Measurements from ENCODE around the gene ZNF445. TPM values are rescaled to one million over a fixed set of nuclear protein-coding genes. Genes with fewer than 3 reads are reported as not detected.

Gene ZNF445
- total RNA-seq, 1 experiment from 2014 or later, result 19.0 TPM

- no TSS peak for BruUV-seq (replicated peaks)
- Histone ChIP-seq H3K36me3 (ENCODE audit: control insufficient read depth, insufficient read depth, low read length) (no peaks in the 10 kb centered on the region), H3K27me3 (replicated peaks; ENCODE audit: control insufficient read depth, insufficient read depth, low read length) (no peaks in the 10 kb centered on the region), H3K9me3 (no peaks in the 10 kb centered on the region), H3K4me3 (ENCODE audit: low read depth, low read length) (no peak overlapping the region), H3K4me1 (no peaks in the 10 kb centered on the region)
- no peak overlapping the region for H3K4me3 Mint-ChIP-seq (ENCODE audit: unreplicated experiment)
- no peak for DNase-seq
- H3K4me1 Mint-ChIP-seq (ENCODE audit: low read depth, unreplicated experiment), result no peaks in the 10 kb centered on the region
- ChIA-PET CTCF (no interaction called here), POLR2A (no interaction called here)
- intact Hi-C loops (cut with micrococcal nuclease; ENCODE audit: unreplicated experiment), result no loop called here
- H3K36me3 Mint-ChIP-seq (ENCODE audit: insufficient read depth, unreplicated experiment), result no peaks in the 10 kb centered on the region
- no peak overlapping the region for H3K27ac Mint-ChIP-seq (ENCODE audit: unreplicated experiment)
- H3K9me3 Mint-ChIP-seq (ENCODE audit: unreplicated experiment), result no peaks in the 10 kb centered on the region
- no peaks in the 10 kb centered on the region for H3K27me3 Mint-ChIP-seq (ENCODE audit: insufficient read depth, unreplicated experiment)
- TF ChIP-seq CTCF (IDR thresholded peaks at IDR 0.05; ENCODE audit: insufficient read depth in 1 of 2, low read depth in 1 of 2, low read length in 1 of 2, severe bottlenecking in 1 of 2, unreplicated experiment in 1 of 2), result no peak
These were observed 49.8 kb downstream of the ZNF445 start for GRCh38 chr3:44427683-44428082.

- DNase-seq, result no peak
- H3K9me3 Mint-ChIP-seq (ENCODE audit: unreplicated experiment), result no peaks in the 10 kb centered on the region
- Histone ChIP-seq H3K4me3 (ENCODE audit: low read depth, low read length) (no peak overlapping the region), H3K36me3 (ENCODE audit: control insufficient read depth, insufficient read depth, low read length) (no peaks in the 10 kb centered on the region), H3K9me3 (no peaks in the 10 kb centered on the region), H3K4me1 (no peaks in the 10 kb centered on the region), H3K27me3 (replicated peaks; ENCODE audit: control insufficient read depth, insufficient read depth, low read length) (no peaks in the 10 kb centered on the region)
- H3K27ac Mint-ChIP-seq (ENCODE audit: unreplicated experiment), result no peak overlapping the region
- TF ChIP-seq CTCF (IDR thresholded peaks at IDR 0.05; ENCODE audit: insufficient read depth in 1 of 2, low read depth in 1 of 2, low read length in 1 of 2, severe bottlenecking in 1 of 2, unreplicated experiment in 1 of 2), result no peak
- BruUV-seq (replicated peaks), result no TSS peak
- no peaks in the 10 kb centered on the region for H3K27me3 Mint-ChIP-seq (ENCODE audit: insufficient read depth, unreplicated experiment)
- ChIA-PET CTCF (interaction anchor here (0.7 kb wide), 1 partner anchor 88 kb away, joined by 3 read pairs; no protein-coding TSS in a partner anchor), POLR2A (no interaction called here)
- H3K4me1 Mint-ChIP-seq (ENCODE audit: low read depth, unreplicated experiment), result no peaks in the 10 kb centered on the region
- no peaks in the 10 kb centered on the region for H3K36me3 Mint-ChIP-seq (ENCODE audit: insufficient read depth, unreplicated experiment)
- H3K4me3 Mint-ChIP-seq (ENCODE audit: unreplicated experiment), result no peak overlapping the region
- intact Hi-C loops (cut with micrococcal nuclease; ENCODE audit: unreplicated experiment), result no loop called here
These were observed 52.7 kb downstream of the ZNF445 start for GRCh38 chr3:44424758-44425157.

- H3K27me3 Mint-ChIP-seq (ENCODE audit: insufficient read depth, unreplicated experiment), result no peaks in the 10 kb centered on the region
- intact Hi-C loops (cut with micrococcal nuclease; ENCODE audit: unreplicated experiment), result no loop called here
- Histone ChIP-seq H3K4me1 (no peaks in the 10 kb centered on the region), H3K4me3 (ENCODE audit: low read depth, low read length) (no peak overlapping the region), H3K36me3 (ENCODE audit: control insufficient read depth, insufficient read depth, low read length) (no peaks in the 10 kb centered on the region), H3K9me3 (no peaks in the 10 kb centered on the region), H3K27me3 (replicated peaks; ENCODE audit: control insufficient read depth, insufficient read depth, low read length) (no peaks in the 10 kb centered on the region)
- no peaks in the 10 kb centered on the region for H3K4me1 Mint-ChIP-seq (ENCODE audit: low read depth, unreplicated experiment)
- ChIA-PET CTCF (no interaction called here), POLR2A (no interaction called here)
- TF ChIP-seq CTCF (IDR thresholded peaks at IDR 0.05; ENCODE audit: insufficient read depth in 1 of 2, low read depth in 1 of 2, low read length in 1 of 2, severe bottlenecking in 1 of 2, unreplicated experiment in 1 of 2), result no peak
- no peak overlapping the region for H3K27ac Mint-ChIP-seq (ENCODE audit: unreplicated experiment)
- peaks cover 13% of the 10 kb centered on the region for H3K9me3 Mint-ChIP-seq (ENCODE audit: unreplicated experiment)
- no TSS peak for BruUV-seq (replicated peaks)
- no peaks in the 10 kb centered on the region for H3K36me3 Mint-ChIP-seq (ENCODE audit: insufficient read depth, unreplicated experiment)
- DNase-seq, result no peak
- no peak overlapping the region for H3K4me3 Mint-ChIP-seq (ENCODE audit: unreplicated experiment)
These were observed 56.2 kb downstream of the ZNF445 start for GRCh38 chr3:44421280-44421679.

All from Caco-2 (cell line).